Activated B cell treated with CpG ODN at 0.5 μM for 24 hours (primary cell): ENCODE data around the gene SYPL2. TPM values are rescaled to one million over a fixed set of nuclear protein-coding genes. Genes with fewer than 3 reads are reported as not detected.
A peak's percentile ranks its signal among the peaks of the same experiment; 100 is the strongest.

ENCODE experiments used
- ATAC-seq: fragments of 200-7000 bp; cut with Tn5 transposase; one replicate; pipeline ENCODE4 v1.10.0; 2021; ENCODE audit warnings: low read depth, mild to moderate bottlenecking, moderate library complexity
- CTCF ChIA-PET: fragments of 350-600 bp; sonication (Branson Sonifier 250); formaldehyde crosslinking; loops from one replicate; lab custom pipeline; 2021; ENCODE audit warnings: antibody characterized with exemption; lab: Charles Lee
- POLR2A ChIA-PET: fragments of 350-600 bp; sonication (Branson Sonifier 250); formaldehyde crosslinking; loops from one replicate; lab custom pipeline; 2021; ENCODE audit warnings: antibody characterized with exemption; lab: Charles Lee
- DNase-seq: peaks from one replicate; pipeline ENCODE4 v3.0.0; 2022
- H3K27ac Mint-ChIP-seq: one replicate; pipeline ENCODE4 v1.8.0; 2020; ENCODE audit warnings: mixed read lengths
- H3K27me3 Mint-ChIP-seq: one replicate; pipeline ENCODE4 v1.8.0; 2021; ENCODE audit warnings: mixed read lengths
- H3K36me3 Mint-ChIP-seq: one replicate; pipeline ENCODE4 v1.8.0; 2021; ENCODE audit warnings: low read depth, mixed read lengths
- H3K4me1 Mint-ChIP-seq: one replicate; pipeline ENCODE4 v1.8.0; 2021; ENCODE audit warnings: mixed read lengths
- H3K4me3 Mint-ChIP-seq: one replicate; pipeline ENCODE4 v1.8.0; 2020; ENCODE audit warnings: mild to moderate bottlenecking, mixed read lengths
- H3K9me3 Mint-ChIP-seq: one replicate; pipeline ENCODE4 v1.8.0; 2020; ENCODE audit warnings: mixed read lengths
- CTCF ChIP-seq: fragments of 200-600 bp; IDR thresholded peaks from one replicate; pipeline ENCODE4 v1.8.0; 2022; ENCODE audit warnings: antibody characterized with exemption, mild to moderate bottlenecking
- intact Hi-C: fragments of 100-400 bp; cut with micrococcal nuclease; formaldehyde crosslinking; loops from one replicate; pipeline ENCODE4 v1.15.1; 2024
- total RNA-seq: library from RNA; stranded (reverse); gene quantifications from 2 replicates; pipeline ENCODE4 v1.2.3, GENCODE V29; 2022

SYPL2 gene
- total RNA-seq, 1 donor from 2014 or later, result not detected

DNA sequence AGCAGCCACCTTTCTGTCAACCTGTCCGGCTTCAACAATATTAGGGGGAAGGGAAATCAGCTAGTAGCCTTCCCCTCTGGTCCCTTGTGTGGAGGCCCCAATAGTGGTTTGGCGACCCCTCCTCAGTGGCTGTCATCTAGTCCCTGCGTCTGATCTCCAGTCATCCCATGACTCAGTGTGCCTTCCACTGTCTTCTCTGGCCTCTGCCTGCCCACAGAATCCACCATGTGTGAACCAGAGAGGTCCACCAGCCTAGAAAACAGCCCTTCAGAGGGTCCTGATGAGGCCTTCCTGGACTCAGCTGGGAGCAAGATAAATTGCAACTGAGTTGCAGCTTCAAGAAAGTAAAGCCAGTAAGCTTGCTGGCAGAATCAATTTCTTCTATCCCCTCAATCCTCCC lies 13.6 kb downstream of the SYPL2 start:
- DNase-seq (no peak), ATAC-seq (no peak)
- H3K27ac Mint-ChIP-seq, result no peak overlapping the region
- POLR2A ChIA-PET, result interaction anchor here (0.6 kb wide), 1 partner anchor 55 kb away, joined by 3 read pairs; no protein-coding TSS in a partner anchor
- H3K27me3 Mint-ChIP-seq, result peaks cover 40% of the 10 kb centered on the region
- intact Hi-C loops, result loop anchor here (5.0 kb wide), 1 partner anchor 198 kb away; the partner anchor contains the start of gene PSRC1
- H3K36me3 Mint-ChIP-seq, result peaks cover 7% of the 10 kb centered on the region
- TF ChIP-seq CTCF, result no peak
- CTCF ChIA-PET, result no interaction called here
- peaks cover 20% of the 10 kb centered on the region for H3K4me1 Mint-ChIP-seq
- H3K9me3 Mint-ChIP-seq, result no peaks in the 10 kb centered on the region
- no peak overlapping the region for H3K4me3 Mint-ChIP-seq

- intact Hi-C loops, result loop anchor here (5.0 kb wide), 1 partner anchor 199 kb away; the partner anchor contains the start of gene PSRC1
- Mint-ChIP-seq H3K9me3 (no peaks in the 10 kb centered on the region), H3K4me1 (peaks cover 27% of the 10 kb centered on the region), H3K27me3 (peaks cover 26% of the 10 kb centered on the region), H3K36me3 (peaks cover 10% of the 10 kb centered on the region), H3K4me3 (no peak overlapping the region), H3K27ac (no peak overlapping the region)
- TF ChIP-seq CTCF, result no peak
- ATAC-seq, result no peak
- ChIA-PET CTCF (interaction anchor here (0.9 to 4.6 kb wide), 2 partner anchors 9 to 12 kb away, joined by 3 to 31 read pairs; partner anchors contain the start of gene CYB561D1), POLR2A (no interaction called here)
- DNase-seq, result no peak
Observed at GRCh38 chr1:109481646-109482045, 15.3 kb downstream of the SYPL2 start.

- intact Hi-C loops, result loop anchor here (5.0 kb wide), 1 partner anchor 200 kb away; the partner anchor contains the start of gene PSRC1
- H3K9me3 Mint-ChIP-seq, result no peaks in the 10 kb centered on the region
- ChIA-PET POLR2A (interaction anchor here (0.6 to 2.5 kb wide), 4 partner anchors 26 to 268 kb away, joined by 8 to 34 read pairs (median 14); partner anchors contain the start of genes GNAI3, PSMA5 and SARS1), CTCF (interaction anchor here (0.9 to 4.6 kb wide), 4 partner anchors 8 to 55 kb away, joined by 3 to 31 read pairs (median 8); partner anchors contain the start of gene CYB561D1)
- peaks cover 24% of the 10 kb centered on the region for H3K27me3 Mint-ChIP-seq
- H3K36me3 Mint-ChIP-seq, result peaks cover 10% of the 10 kb centered on the region
- peak overlapping the region; percentile 38 for H3K4me3 Mint-ChIP-seq
- DNase-seq (no peak), ATAC-seq (no peak)
- no peak for TF ChIP-seq CTCF
- no peak overlapping the region for H3K27ac Mint-ChIP-seq
- H3K4me1 Mint-ChIP-seq, result peaks cover 27% of the 10 kb centered on the region
Observed at GRCh38 chr1:109482242-109482641, 15.9 kb downstream of the SYPL2 start.

DNA sequence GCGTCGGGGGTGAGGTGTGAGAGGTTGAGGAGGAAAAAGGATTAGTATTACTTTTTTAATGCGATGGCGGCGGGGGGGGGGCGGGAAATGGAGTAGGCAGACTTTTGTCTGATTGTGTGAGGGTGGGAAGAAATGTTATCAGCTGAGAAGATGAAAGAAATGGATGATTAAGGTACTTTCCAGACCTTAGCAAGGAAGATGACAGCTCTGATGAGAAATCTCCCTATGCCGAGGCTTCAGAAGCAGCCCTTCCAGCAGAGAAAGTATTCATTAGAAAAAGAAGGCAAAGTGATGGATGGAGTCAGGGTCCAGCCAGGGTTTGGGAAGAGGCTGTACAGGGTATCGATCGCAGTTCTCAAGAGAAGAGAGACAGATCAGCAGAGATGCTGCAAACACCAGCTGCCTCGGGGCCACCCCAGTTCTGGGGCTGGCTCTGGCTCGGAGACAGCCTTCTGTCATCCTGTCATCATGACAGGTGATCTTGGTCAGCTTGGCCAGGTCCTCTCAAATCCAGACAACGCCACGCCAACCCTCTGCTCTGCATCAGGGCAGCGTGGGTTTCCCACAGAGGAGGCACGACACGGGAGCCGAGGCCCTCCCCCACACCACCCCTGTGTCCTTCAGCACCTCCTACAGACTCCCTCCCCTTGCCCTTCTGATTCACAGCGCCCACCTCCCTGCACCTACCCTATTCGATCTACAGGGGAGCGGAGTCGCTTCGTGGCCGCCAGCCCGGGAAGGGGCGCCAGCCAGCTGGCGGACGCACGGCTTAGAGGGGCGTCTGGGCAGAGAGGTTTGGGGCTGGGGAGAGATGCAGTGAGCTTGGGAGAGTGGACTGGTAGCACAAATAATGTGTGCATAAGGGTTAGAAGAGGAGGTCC lies 16.7 kb downstream of the SYPL2 start:
- H3K27me3 Mint-ChIP-seq, result peaks cover 24% of the 10 kb centered on the region
- H3K9me3 Mint-ChIP-seq, result no peaks in the 10 kb centered on the region
- ATAC-seq (peak; percentile 43), DNase-seq (peak; percentile 52)
- ChIA-PET POLR2A (interaction anchor here (0.6 to 2.5 kb wide), 20 partner anchors 10 to 791 kb away, joined by 3 to 34 read pairs (median 4); partner anchors contain the start of genes AMIGO1, AMPD2, CYB561D1 and GNAI3), CTCF (interaction anchor here (0.7 to 4.6 kb wide), 8 partner anchors 10 to 205 kb away, joined by 3 to 31 read pairs (median 4); partner anchors contain the start of genes CYB561D1, GNAI3 and PSMA5)
- peak overlapping the region; percentile 94 for H3K4me3 Mint-ChIP-seq
- H3K4me1 Mint-ChIP-seq, result peaks cover 27% of the 10 kb centered on the region
- H3K27ac Mint-ChIP-seq, result peak overlapping the region; percentile 79
- H3K36me3 Mint-ChIP-seq, result peaks cover 16% of the 10 kb centered on the region
- intact Hi-C loops, result loop anchor here (1.0 to 5.0 kb wide), 5 partner anchors 11 to 501 kb away; partner anchors contain the start of genes AHCYL1, CYB561D1, GNAI3 and PSMA5
- no peak for TF ChIP-seq CTCF
